DOHH2 (cell line): ENCODE measurements around the gene DLX5.

Source experiments
- H3F3A ChIP-seq: fragments of 200-600 bp; sonication (generic), shearing (Covaris generic); 2 replicates; pipeline ENCODE4 v1.6.0; 2016; ENCODE audit warnings: antibody characterized with exemption, mild to moderate bottlenecking; ENCODE audit not compliant: control insufficient read depth, insufficient read depth
- H3K27ac ChIP-seq: fragments of 200-600 bp; sonication (generic); 2 replicates; pipeline ENCODE4 v1.5.1; 2014; ENCODE audit warnings: low read depth, mild to moderate bottlenecking, low read length, moderate library complexity
- H3K27me3 ChIP-seq: fragments of 200-600 bp; sonication (generic); 2 replicates; pipeline ENCODE4 v1.6.1; 2014; ENCODE audit warnings: mild to moderate bottlenecking, low read length, mixed read lengths; ENCODE audit not compliant: control insufficient read depth
- H3K36me3 ChIP-seq: fragments of 200-600 bp; sonication (generic); 2 replicates; pipeline ENCODE4 v1.6.1; 2014; ENCODE audit warnings: mild to moderate bottlenecking, low read length, moderate library complexity, mixed read lengths; ENCODE audit not compliant: control insufficient read depth
- H3K4me1 ChIP-seq: fragments of 200-600 bp; sonication (generic); 2 replicates; pipeline ENCODE4 v1.6.1; 2014; ENCODE audit warnings: mild to moderate bottlenecking, low read length, mixed read lengths; ENCODE audit not compliant: control insufficient read depth
- H3K4me2 ChIP-seq: fragments of 200-600 bp; sonication (generic); 2 replicates; pipeline ENCODE4 v1.6.0; 2014; ENCODE audit warnings: mild to moderate bottlenecking, low read length, moderate library complexity
- H3K4me3 ChIP-seq: fragments of 200-600 bp; sonication (generic); 2 replicates; pipeline ENCODE4 v1.5.1; 2014; ENCODE audit warnings: mild to moderate bottlenecking, low read length, mixed read lengths
- H3K79me2 ChIP-seq: fragments of 200-600 bp; sonication (generic); 2 replicates; pipeline ENCODE4 v1.6.1; 2014; ENCODE audit warnings: mild to moderate bottlenecking, low read length, mixed read lengths; ENCODE audit not compliant: control insufficient read depth
- H3K9me2 ChIP-seq: fragments of 200-600 bp; sonication (generic); replicated peaks from 2 replicates; pipeline ENCODE4 v1.6.1; 2014; ENCODE audit warnings: mild to moderate bottlenecking, low read length, mixed read lengths; ENCODE audit not compliant: control insufficient read depth
- H3K9me3 ChIP-seq: fragments of 200-600 bp; sonication (generic); 2 replicates; pipeline ENCODE4 v1.6.1; 2014; ENCODE audit warnings: antibody characterized with exemption, low read length, mixed read lengths; ENCODE audit not compliant: control insufficient read depth, insufficient read depth
- H4K20me1 ChIP-seq: fragments of 200-600 bp; sonication (generic); 2 replicates; pipeline ENCODE4 v1.6.0; 2014; ENCODE audit warnings: low read depth, mild to moderate bottlenecking, antibody characterized with exemption, low read length, moderate library complexity; ENCODE audit not compliant: control insufficient read depth, insufficient read depth
- EZH2phosphoT487 ChIP-seq: fragments of 200-600 bp; sonication (generic); IDR thresholded peaks from 2 replicates; pipeline ENCODE4 v1.6.1; 2017; ENCODE audit warnings: borderline replicate concordance, mild to moderate bottlenecking, antibody characterized with exemption, low read length, moderate library complexity, mixed read lengths
- TF ChIP-seq, protein P1 (sequence below): fragments of 200-600 bp; sonication (generic); IDR thresholded peaks from one replicate; pipeline ENCODE4 v1.5.1; 2014; ENCODE audit warnings: antibody characterized with exemption, mild to moderate bottlenecking, low read depth, low read length; ENCODE audit not compliant: poor library complexity, severe bottlenecking

DLX5 gene

DNA sequence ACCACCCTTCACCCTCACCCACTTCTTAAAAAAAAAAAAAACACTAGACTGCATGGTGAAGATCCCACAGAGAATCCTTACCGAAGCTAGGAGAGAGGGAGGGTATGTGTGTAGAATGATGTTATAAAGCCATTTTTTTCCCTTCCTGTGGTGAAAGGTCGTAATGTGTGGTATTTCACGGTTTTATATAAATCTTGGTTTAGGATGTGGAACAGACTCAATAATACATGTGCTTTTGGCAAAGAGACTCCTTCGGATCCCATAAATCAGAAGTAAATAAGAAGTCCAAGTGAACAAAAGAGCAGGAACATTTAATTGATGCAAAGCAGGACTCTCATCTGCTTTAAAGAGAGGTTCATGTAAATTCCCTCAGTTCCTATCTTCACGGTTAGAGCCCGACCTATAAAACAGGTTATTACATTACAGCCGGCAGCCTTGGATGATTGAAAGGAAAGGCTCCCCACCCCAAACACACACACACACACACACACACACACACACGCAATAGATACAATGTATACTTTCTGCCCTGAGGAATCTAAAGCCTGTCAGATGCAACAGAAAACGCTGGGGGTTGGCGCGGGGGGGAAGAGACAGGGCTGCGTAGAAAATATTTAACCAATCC lies 8.8 kb downstream of the DLX5 start:
- peaks cover 63% of the 10 kb centered on the region for H3K27me3 ChIP-seq

DNA sequence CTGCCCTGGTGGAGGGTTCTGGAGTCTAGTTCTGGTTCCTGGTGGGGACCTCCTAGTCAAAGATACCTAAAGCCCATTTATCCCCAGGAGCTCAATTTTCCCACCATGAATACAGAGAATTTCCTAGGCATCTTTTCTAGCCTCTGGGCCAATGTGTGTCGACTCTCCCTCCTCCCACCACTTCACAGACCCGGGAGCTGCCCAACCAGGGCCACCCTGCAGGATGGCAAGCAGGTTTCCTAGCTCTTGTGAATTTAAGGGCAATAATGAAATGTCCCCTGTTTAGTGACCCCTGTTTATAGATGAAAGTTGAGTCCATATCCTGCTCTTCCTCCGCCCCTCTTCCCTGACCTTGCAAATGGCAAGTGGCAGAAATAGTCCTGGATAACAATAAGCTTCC lies 9.4 kb downstream of the DLX5 start:
- no peak for TF ChIP-seq EZH2phosphoT487
- TF ChIP-seq, protein P1, sequence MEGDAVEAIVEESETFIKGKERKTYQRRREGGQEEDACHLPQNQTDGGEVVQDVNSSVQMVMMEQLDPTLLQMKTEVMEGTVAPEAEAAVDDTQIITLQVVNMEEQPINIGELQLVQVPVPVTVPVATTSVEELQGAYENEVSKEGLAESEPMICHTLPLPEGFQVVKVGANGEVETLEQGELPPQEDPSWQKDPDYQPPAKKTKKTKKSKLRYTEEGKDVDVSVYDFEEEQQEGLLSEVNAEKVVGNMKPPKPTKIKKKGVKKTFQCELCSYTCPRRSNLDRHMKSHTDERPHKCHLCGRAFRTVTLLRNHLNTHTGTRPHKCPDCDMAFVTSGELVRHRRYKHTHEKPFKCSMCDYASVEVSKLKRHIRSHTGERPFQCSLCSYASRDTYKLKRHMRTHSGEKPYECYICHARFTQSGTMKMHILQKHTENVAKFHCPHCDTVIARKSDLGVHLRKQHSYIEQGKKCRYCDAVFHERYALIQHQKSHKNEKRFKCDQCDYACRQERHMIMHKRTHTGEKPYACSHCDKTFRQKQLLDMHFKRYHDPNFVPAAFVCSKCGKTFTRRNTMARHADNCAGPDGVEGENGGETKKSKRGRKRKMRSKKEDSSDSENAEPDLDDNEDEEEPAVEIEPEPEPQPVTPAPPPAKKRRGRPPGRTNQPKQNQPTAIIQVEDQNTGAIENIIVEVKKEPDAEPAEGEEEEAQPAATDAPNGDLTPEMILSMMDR: no peak
- no peak overlapping the region for H3K4me3 ChIP-seq
- H3K27me3 ChIP-seq: peaks cover 66% of the 10 kb centered on the region
- H3K36me3 ChIP-seq: no peaks in the 10 kb centered on the region
- H3K9me3 ChIP-seq: no peaks in the 10 kb centered on the region
- no peaks in the 10 kb centered on the region for H3K79me2 ChIP-seq
- no peak overlapping the region for H3K27ac ChIP-seq
- H4K20me1 ChIP-seq: no peaks in the 10 kb centered on the region
- H3F3A ChIP-seq: no peaks in the 10 kb centered on the region
- H3K9me2 ChIP-seq: no peaks in the 10 kb centered on the region
- H3K4me1 ChIP-seq: no peaks in the 10 kb centered on the region
- H3K4me2 ChIP-seq: no peak overlapping the region

More for the DNA sequence above, 8.8 kb downstream of the DLX5 start:
- Histone ChIP-seq H3K4me1 (no peaks in the 10 kb centered on the region), H3K36me3 (no peaks in the 10 kb centered on the region), H3K27ac (no peak overlapping the region), H3K9me2 (no peaks in the 10 kb centered on the region), H3F3A (no peaks in the 10 kb centered on the region), H3K9me3 (no peaks in the 10 kb centered on the region), H4K20me1 (no peaks in the 10 kb centered on the region), H3K4me3 (no peak overlapping the region), H3K4me2 (no peak overlapping the region), H3K79me2 (no peaks in the 10 kb centered on the region)
- no peak for TF ChIP-seq EZH2phosphoT487
- TF ChIP-seq, protein P1: no peak

DNA sequence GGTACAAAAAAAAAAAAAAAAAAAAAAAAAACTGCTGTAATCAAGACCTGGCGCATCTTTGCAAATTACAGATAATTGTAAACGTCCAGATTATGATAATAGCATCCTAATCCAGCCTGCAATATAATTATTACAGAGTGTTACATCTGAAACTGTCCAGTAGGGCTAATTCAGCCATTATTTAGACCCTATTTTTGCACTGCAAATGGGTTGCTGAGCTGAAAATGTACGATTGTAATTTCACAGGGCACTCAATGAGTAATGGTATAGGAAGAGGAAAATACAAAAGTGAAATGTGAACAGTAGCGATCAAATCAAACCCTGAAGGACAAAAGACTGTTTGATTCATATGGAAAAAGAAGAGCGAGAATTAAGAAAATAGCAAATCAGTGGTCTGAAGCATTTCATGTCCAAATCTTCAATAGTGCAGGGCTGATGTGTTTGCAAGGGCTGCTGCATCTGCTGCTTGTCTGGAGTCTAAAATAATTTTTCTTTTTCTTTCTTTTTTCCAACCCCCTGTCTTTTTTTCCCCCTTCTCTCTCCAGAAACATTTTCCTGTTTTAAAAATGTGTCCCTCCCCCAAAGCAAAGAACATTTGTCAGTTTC lies 10.4 kb downstream of the DLX5 start:
- H3F3A ChIP-seq: no peaks in the 10 kb centered on the region
- H3K4me2 ChIP-seq: no peak overlapping the region
- peaks cover 69% of the 10 kb centered on the region for H3K27me3 ChIP-seq
- H3K4me3 ChIP-seq: no peak overlapping the region
- no peaks in the 10 kb centered on the region for H3K79me2 ChIP-seq
- no peaks in the 10 kb centered on the region for H3K4me1 ChIP-seq
- H3K36me3 ChIP-seq: no peaks in the 10 kb centered on the region
- H3K27ac ChIP-seq: no peak overlapping the region
- no peaks in the 10 kb centered on the region for H3K9me2 ChIP-seq
- no peaks in the 10 kb centered on the region for H4K20me1 ChIP-seq
- H3K9me3 ChIP-seq: no peaks in the 10 kb centered on the region
- TF ChIP-seq, protein P1: no peak
- TF ChIP-seq EZH2phosphoT487: no peak
